Endothelial cell of umbilical vein (primary cell): ENCODE measurements around the gene PRR15. TPM values are rescaled to one million over a fixed set of nuclear protein-coding genes. Genes with fewer than 3 reads are reported as not detected.

Experiments
- BruUV-seq: library from RNA; stranded (reverse); fragments of 400-500 nt; replicated peaks from 2 replicates; lab custom pipeline; 2021; lab: Mats Ljungman, UMichigan
- CTCF ChIA-PET: fragments of 300-600, 350-600 bp; sonication (Branson Sonifier 250); formaldehyde crosslinking; loops from one replicate; lab custom pipeline; 2021; ENCODE audit warnings: antibody characterized with exemption, inconsistent platforms; lab: Charles Lee
- POLR2A ChIA-PET: fragments of 300-600, 350-600 bp; sonication (Branson Sonifier 250); formaldehyde crosslinking; loops from one replicate; lab custom pipeline; 2021; ENCODE audit warnings: antibody characterized with exemption, inconsistent platforms; lab: Charles Lee
- DNase-seq: peaks from one replicate; pipeline ENCODE4 v3.0.0-alpha.2; 2011; ENCODE audit warnings: low read depth, low spot score
- FAIRE-seq: peaks from 2 replicates; lab custom pipeline; 2011; peaks lifted over from hg19 to GRCh38; lab: Jason Lieb, UNC
- H2AFZ ChIP-seq: 2 replicates; pipeline ENCODE4 v1.6.0; 2012; ENCODE audit warnings: low read depth, low read length, control low read depth, inconsistent platforms
- H3K27ac ChIP-seq: 2 replicates; pipeline ENCODE4 v1.5.1; 2011; ENCODE audit warnings: low read depth, mild to moderate bottlenecking, control low read depth, low read length, moderate library complexity; ENCODE audit not compliant: insufficient read depth
- H3K27me3 ChIP-seq, 2 experiments: 2 replicates each; pipeline versions ENCODE4 v1.6.0 to v1.6.1; 2011; ENCODE audit warnings: low read length in 2 of 2, mixed read lengths in 1 of 2; ENCODE audit not compliant: control insufficient read depth in 2 of 2, insufficient read depth in 2 of 2
- H3K36me3 ChIP-seq, 2 experiments: 2 replicates in 1 of 2; 3 replicates in 1 of 2; pipeline ENCODE4 v1.5.1; 2011; ENCODE audit warnings: low read length in 2 of 2, mild to moderate bottlenecking in 1 of 2, moderate library complexity in 1 of 2; ENCODE audit not compliant: control insufficient read depth in 2 of 2, insufficient read depth in 2 of 2; ENCODE audit errors: extremely low read depth in 1 of 2
- H3K4me1 ChIP-seq: 3 replicates; pipeline ENCODE4 v1.5.1; 2011; ENCODE audit warnings: mild to moderate bottlenecking, low read length; ENCODE audit not compliant: control insufficient read depth, insufficient read depth; ENCODE audit errors: extremely low read depth
- H3K4me2 ChIP-seq: 2 replicates; pipeline ENCODE4 v1.6.1; 2011; ENCODE audit warnings: low read length, control low read depth, mixed read lengths; ENCODE audit not compliant: insufficient read depth
- H3K4me3 ChIP-seq, 3 experiments: fragments of 200-600 bp in 1 of 3; sonication (generic), shearing (Covaris generic) in 1 of 3; replicated peaks in 1 of 3; 2 replicates each; pipeline ENCODE4 v1.5.1; 2011 to 2016; ENCODE audit warnings: control low read depth in 3 of 3, low read length in 3 of 3, mild to moderate bottlenecking in 2 of 3, inconsistent platforms in 1 of 3, low read depth in 1 of 3, moderate library complexity in 1 of 3; ENCODE audit not compliant: insufficient read depth in 1 of 3
- H3K79me2 ChIP-seq: 2 replicates; pipeline ENCODE4 v1.6.0; 2012; ENCODE audit warnings: low read length, inconsistent platforms; ENCODE audit not compliant: control insufficient read depth, insufficient read depth
- H3K9ac ChIP-seq: replicated peaks from 2 replicates; pipeline ENCODE3; 2011; ENCODE audit warnings: low read length, control low read depth; ENCODE audit not compliant: insufficient read depth; ENCODE audit errors: extremely low read depth
- H3K9me1 ChIP-seq: replicated peaks from 3 replicates; pipeline ENCODE4 v1.6.0; 2011; ENCODE audit warnings: mild to moderate bottlenecking, low read length; ENCODE audit not compliant: control insufficient read depth, insufficient read depth; ENCODE audit errors: extremely low read depth
- H3K9me3 ChIP-seq: replicated peaks from 2 replicates; pipeline ENCODE4 v1.5.1; 2012; ENCODE audit warnings: low read length, inconsistent platforms; ENCODE audit not compliant: control insufficient read depth, insufficient read depth
- H4K20me1 ChIP-seq: replicated peaks from 2 replicates; pipeline ENCODE3; 2011; ENCODE audit warnings: mild to moderate bottlenecking, low read length; ENCODE audit not compliant: control insufficient read depth, insufficient read depth; ENCODE audit errors: extremely low read depth
- CTCF ChIP-seq, 2 donors: IDR thresholded peaks; 1 replicate in 1 of 2; 2 replicates in 1 of 2; pipeline ENCODE4 v1.5.1; 2011; ENCODE audit warnings: low read length in 2 of 2, mild to moderate bottlenecking in 2 of 2, moderate library complexity in 2 of 2, control low read depth in 1 of 2, inconsistent platforms in 1 of 2, low read depth in 1 of 2; ENCODE audit not compliant: insufficient read depth in 1 of 2; ENCODE audit errors: extremely low read depth in 1 of 2
- GATA2 ChIP-seq: IDR thresholded peaks from 2 replicates; pipeline ENCODE4 v1.7.0; 2011; ENCODE audit warnings: low read depth, mild to moderate bottlenecking, moderate library complexity, mixed read lengths, low read length; ENCODE audit not compliant: insufficient read length, insufficient read depth
- MAX ChIP-seq: IDR thresholded peaks from 2 replicates; pipeline ENCODE4 v1.6.1; 2011; ENCODE audit not compliant: insufficient read depth, insufficient read length
- dilution Hi-C: fragments of 300-500 bp; cut with MboI; formaldehyde crosslinking; loops from one replicate; pipeline ENCODE4 v1.15.0; 2019; ENCODE audit warnings: low sequenced_read_pairs; ENCODE audit not compliant: extremely low pct_ligation_motif_present
- intact Hi-C: fragments of 100-400 bp; cut with micrococcal nuclease; formaldehyde crosslinking; loops from one replicate; pipeline ENCODE4 v1.10.0; 2022
- polyA plus RNA-seq, 4 experiments: library from polyadenylated mRNA; depleted of rRNA in 3 of 4; stranded (reverse) in 3 of 4; unstranded in 1 of 4; fragments of >200 nt; gene quantifications; 2 replicates each; pipeline versions ENCODE4 v1.2.1 to v1.2.3, GENCODE V29; 2011 to 2012; ENCODE audit warnings: missing spikeins in 1 of 4
- total RNA-seq: library from RNA; stranded (reverse); gene quantifications from 2 replicates; pipeline ENCODE4 v1.2.3, GENCODE V29; 2021

The PRR15 gene
- total and polyA plus RNA-seq, 2 donors (not counting 3 experiments of a cell fraction or from before 2014, with no cell fraction given): 1.8 to 5.0 TPM

GRCh38 chr7:29565982-29566746, 2.5 kb downstream of the PRR15 start:
- Histone ChIP-seq H3K27ac (no peak overlapping the region), H4K20me1 (no peaks in the 10 kb centered on the region), H3K9ac (no peak overlapping the region), H3K4me1 (peaks cover 29% of the 10 kb centered on the region), H3K9me3 (no peaks in the 10 kb centered on the region), H3K27me3 (peaks cover 0 to 13% of the 10 kb centered on the region in 2 experiments), H3K79me2 (no peaks in the 10 kb centered on the region), H3K4me3 (peak overlapping the region in 2 of 3 experiments; percentile 8 to 27), H3K9me1 (no peaks in the 10 kb centered on the region), H3K36me3 (no peaks in the 10 kb centered on the region), H3K4me2 (peak overlapping the region; percentile 99), H2AFZ (peak overlapping the region; percentile 61)
- TF ChIP-seq CTCF (IDR thresholded peaks at IDR 0.05; ENCODE audit: extremely low read depth in 1 of 2, insufficient read depth in 1 of 2, low read depth in 1 of 2, low read length in 2 of 2) (no peak), MAX (peak; percentile 11), GATA2 (no peak)
- BruUV-seq: no TSS peak
- DNase-seq (no peak), FAIRE-seq (no peak)
- ChIA-PET POLR2A (no interaction called here), CTCF (no interaction called here)
- intact Hi-C loops: loop anchor here (5.0 to 10.0 kb wide), 3 partner anchors 56 to 451 kb away; no protein-coding TSS in a partner anchor
- dilution Hi-C loops: no loop called here
